ENCODE data around the gene ZNHIT6.

DNA sequence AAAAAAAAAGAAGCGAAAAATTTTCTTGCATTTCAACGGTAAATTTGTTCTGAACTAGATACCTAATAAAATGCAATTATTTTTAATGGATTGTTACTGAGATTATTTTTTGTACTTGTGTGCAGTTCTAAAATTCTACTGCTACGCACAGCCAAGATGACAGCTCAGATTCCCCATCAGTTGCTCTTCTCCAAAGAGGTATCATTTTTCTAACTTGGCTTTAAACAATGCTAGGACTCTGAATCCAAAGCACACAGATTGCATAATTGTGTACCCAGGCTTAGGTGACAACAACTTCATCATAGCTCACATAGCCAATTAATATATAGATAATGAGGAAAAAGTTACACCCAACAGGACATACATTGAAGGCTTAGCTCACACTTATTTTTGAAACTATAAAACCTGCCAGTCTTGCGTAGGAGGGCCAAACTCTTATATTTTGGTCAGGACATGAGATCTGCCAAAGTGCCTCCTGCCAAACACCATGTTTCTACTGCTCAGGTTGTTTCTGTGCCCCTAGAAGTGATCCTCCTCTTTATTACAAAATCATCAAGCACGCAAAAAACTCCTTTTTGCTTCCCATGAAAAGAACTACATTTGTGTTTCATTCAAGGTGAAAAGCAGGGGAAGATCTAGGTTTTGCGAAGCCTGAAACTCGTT lies 10.6 kb upstream of the ZNHIT6 start:
- TF ChIP-seq, protein P1, sequence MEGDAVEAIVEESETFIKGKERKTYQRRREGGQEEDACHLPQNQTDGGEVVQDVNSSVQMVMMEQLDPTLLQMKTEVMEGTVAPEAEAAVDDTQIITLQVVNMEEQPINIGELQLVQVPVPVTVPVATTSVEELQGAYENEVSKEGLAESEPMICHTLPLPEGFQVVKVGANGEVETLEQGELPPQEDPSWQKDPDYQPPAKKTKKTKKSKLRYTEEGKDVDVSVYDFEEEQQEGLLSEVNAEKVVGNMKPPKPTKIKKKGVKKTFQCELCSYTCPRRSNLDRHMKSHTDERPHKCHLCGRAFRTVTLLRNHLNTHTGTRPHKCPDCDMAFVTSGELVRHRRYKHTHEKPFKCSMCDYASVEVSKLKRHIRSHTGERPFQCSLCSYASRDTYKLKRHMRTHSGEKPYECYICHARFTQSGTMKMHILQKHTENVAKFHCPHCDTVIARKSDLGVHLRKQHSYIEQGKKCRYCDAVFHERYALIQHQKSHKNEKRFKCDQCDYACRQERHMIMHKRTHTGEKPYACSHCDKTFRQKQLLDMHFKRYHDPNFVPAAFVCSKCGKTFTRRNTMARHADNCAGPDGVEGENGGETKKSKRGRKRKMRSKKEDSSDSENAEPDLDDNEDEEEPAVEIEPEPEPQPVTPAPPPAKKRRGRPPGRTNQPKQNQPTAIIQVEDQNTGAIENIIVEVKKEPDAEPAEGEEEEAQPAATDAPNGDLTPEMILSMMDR (IDR thresholded peaks at IDR 0.05) = no peak
- TF ChIP-seq, protein P2, sequence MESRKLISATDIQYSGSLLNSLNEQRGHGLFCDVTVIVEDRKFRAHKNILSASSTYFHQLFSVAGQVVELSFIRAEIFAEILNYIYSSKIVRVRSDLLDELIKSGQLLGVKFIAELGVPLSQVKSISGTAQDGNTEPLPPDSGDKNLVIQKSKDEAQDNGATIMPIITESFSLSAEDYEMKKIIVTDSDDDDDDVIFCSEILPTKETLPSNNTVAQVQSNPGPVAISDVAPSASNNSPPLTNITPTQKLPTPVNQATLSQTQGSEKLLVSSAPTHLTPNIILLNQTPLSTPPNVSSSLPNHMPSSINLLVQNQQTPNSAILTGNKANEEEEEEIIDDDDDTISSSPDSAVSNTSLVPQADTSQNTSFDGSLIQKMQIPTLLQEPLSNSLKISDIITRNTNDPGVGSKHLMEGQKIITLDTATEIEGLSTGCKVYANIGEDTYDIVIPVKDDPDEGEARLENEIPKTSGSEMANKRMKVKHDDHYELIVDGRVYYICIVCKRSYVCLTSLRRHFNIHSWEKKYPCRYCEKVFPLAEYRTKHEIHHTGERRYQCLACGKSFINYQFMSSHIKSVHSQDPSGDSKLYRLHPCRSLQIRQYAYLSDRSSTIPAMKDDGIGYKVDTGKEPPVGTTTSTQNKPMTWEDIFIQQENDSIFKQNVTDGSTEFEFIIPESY (IDR thresholded peaks at IDR 0.05; ENCODE audit: borderline replicate concordance, low read depth) = no peak
- TF ChIP-seq GATA2 (CRISPR knock-in tag; IDR thresholded peaks at IDR 0.05) (no peak), RFX5 (IDR thresholded peaks at IDR 0.05; ENCODE audit: low read length) (no peak), EP300 (IDR thresholded peaks at IDR 0.05; ENCODE audit: borderline replicate concordance in 1 of 2, low read depth in 1 of 2, low read length in 1 of 2) (no peak), SIN3A (IDR thresholded peaks at IDR 0.05; ENCODE audit: borderline replicate concordance, low read depth, low read length) (no peak), RAD21 (IDR thresholded peaks at IDR 0.05; ENCODE audit: low read length) (no peak)

All from SK-N-SH (cell line).